Uterus (tissue), 4 donors: Measurements from ENCODE around the gene SFXN5. TPM values are rescaled to one million over a fixed set of nuclear protein-coding genes. Genes with fewer than 3 reads are reported as not detected.

Experiments used
- DNase-seq, 2 donors: peaks; one replicate each; pipeline ENCODE4 v3.0.0-alpha.2; 2019 to 2020
- H3K27ac ChIP-seq, 2 donors: fragments of 200-600 bp; sonication (generic); 1 replicate in 1 of 2; 2 replicates in 1 of 2; pipeline ENCODE4 v1.5.1; 2016 to 2018
- H3K27me3 ChIP-seq, 2 donors: fragments of 200-600 bp; sonication (generic); one replicate each; pipeline ENCODE4 v1.5.1; 2018 to 2019; ENCODE audit warnings: control low read depth in 1 of 2
- H3K36me3 ChIP-seq, 2 donors: fragments of 200-600 bp; sonication (generic); one replicate each; pipeline ENCODE4 v1.5.1; 2019; ENCODE audit warnings: control low read depth in 1 of 2
- H3K4me1 ChIP-seq, 2 donors: fragments of 200-600 bp; sonication (generic); one replicate each; pipeline ENCODE4 v1.5.1; 2018 to 2019; ENCODE audit warnings: control low read depth in 1 of 2
- H3K4me3 ChIP-seq, 2 donors: fragments of 200-600 bp; sonication (generic); 1 replicate in 1 of 2; 2 replicates in 1 of 2; pipeline ENCODE4 v1.5.1; 2018 to 2019; ENCODE audit warnings: mild to moderate bottlenecking in 1 of 2
- H3K9me3 ChIP-seq, 2 donors: fragments of 200-600 bp; sonication (generic); one replicate each; pipeline ENCODE4 v1.5.1; 2019; ENCODE audit warnings: control low read depth in 1 of 2
- CTCF ChIP-seq, 4 experiments: fragments of 200-600 bp in 2 of 4; fragments of 450-650 bp in 2 of 4; sonication (generic) in 2 of 4; IDR thresholded peaks; one replicate each; pipeline ENCODE4 v1.5.1; 2016 to 2019; ENCODE audit warnings: antibody characterized with exemption in 4 of 4, mild to moderate bottlenecking in 2 of 4, moderate library complexity in 1 of 4
- POLR2A ChIP-seq, 2 donors: fragments of 450-650 bp; IDR thresholded peaks; one replicate each; pipeline ENCODE4 v1.6.1; 2016; ENCODE audit warnings: antibody characterized with exemption in 2 of 2, mild to moderate bottlenecking in 1 of 2, moderate library complexity in 1 of 2
- intact Hi-C: fragments of 100-400 bp; cut with DNase I; formaldehyde crosslinking; loops from one replicate; pipeline ENCODE4 v1.15.1; 2023; ENCODE audit warnings: low total_unique reads
- total RNA-seq, 4 donors: library from RNA; depleted of rRNA in 3 of 4; stranded (reverse); fragments of >200 nt in 3 of 4; gene quantifications; one replicate each; pipeline versions ENCODE4 v1.1.0 to v1.2.4, GENCODE V29; 2014 to 2023
- donor health status: DM: yes; HTN: yes; CAD: no.

The SFXN5 gene
- total RNA-seq, 4 donors from 2014 or later = 2.1 to 16.0 (median 10.6) TPM

- TF ChIP-seq POLR2A (IDR thresholded peaks at IDR 0.05) (no peak), CTCF (IDR thresholded peaks at IDR 0.05) (no peak)
- intact Hi-C loops = no loop called here
These were observed 144.6 kb downstream of the SFXN5 start for GRCh38 chr2:72926811-72927465.

DNA sequence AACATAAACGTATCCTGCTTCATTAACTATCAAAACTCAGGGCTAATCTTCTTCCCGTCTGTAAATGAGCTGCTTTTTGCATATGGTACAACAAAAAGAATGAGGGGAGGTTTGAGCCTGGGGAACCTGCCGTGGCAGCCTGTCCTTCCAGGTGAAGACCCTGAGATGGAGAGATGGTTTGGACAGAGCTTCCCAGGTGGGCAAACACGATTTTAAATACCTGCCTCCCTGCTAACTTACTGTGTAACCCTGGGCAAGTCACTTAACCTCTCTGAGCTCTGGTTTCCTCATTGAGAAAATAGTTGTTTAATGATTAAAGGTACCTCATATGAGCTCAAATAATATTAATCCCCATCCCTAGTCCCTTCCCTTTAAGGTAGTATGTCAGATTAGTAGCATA, 145.1 kb downstream of the SFXN5 start:
- Histone ChIP-seq H3K4me3 (no peak overlapping the region), H3K36me3 (no peaks in the 10 kb centered on the region), H3K27me3 (peaks cover 21 to 61% of the 10 kb centered on the region in 2 donors), H3K9me3 (no peaks in the 10 kb centered on the region), H3K27ac (no peak overlapping the region), H3K4me1 (peaks cover 0 to 11% of the 10 kb centered on the region in 2 donors)
- intact Hi-C loops = no loop called here
- TF ChIP-seq POLR2A (IDR thresholded peaks at IDR 0.05) (no peak), CTCF (IDR thresholded peaks at IDR 0.05) (no peak)
- DNase-seq = no peak

More at GRCh38 chr2:72926811-72927465, 144.6 kb downstream of the SFXN5 start:
- no peaks in the 10 kb centered on the region for H3K9me3 ChIP-seq
- DNase-seq = peak in 1 of 2 donors; percentile 4
- H3K27ac ChIP-seq = no peak overlapping the region
- H3K27me3 ChIP-seq = peaks cover 21 to 55% of the 10 kb centered on the region in 2 donors
- no peaks in the 10 kb centered on the region for H3K36me3 ChIP-seq
- H3K4me1 ChIP-seq = peaks cover 0 to 11% of the 10 kb centered on the region in 2 donors
- H3K4me3 ChIP-seq = no peak overlapping the region

DNA sequence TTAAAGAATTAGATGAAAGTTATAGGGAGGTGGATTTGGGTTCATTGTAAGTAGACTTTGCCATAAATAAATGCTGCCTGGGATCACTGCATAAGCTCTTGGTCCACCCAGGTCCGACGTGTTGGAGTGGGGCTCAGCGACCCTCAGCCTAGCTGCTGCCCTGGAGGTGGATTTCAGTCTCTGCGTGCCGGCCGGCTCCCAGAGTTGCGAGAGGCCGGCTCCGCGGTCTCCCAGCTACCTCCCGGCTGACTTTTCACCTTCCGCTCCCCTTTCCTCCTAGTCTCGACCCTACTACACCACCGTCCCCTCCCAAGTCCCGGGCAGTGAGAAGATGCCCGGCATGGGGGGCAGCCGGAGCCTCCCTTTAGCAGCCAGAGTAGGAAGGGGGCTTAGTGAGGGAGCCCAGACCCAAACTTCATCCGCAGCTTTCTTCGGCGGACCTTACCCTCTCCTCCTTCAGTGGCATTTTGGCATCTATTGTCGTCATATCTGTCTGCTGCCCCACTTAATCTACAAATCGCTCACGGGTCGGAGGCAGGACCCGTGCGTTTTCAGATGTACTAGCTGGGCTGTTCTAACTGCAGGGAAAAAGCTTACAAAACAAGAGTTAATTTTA, 146.1 kb downstream of the SFXN5 start:
- Histone ChIP-seq H3K27me3 (peaks cover 24 to 70% of the 10 kb centered on the region in 2 donors), H3K36me3 (no peaks in the 10 kb centered on the region), H3K9me3 (no peaks in the 10 kb centered on the region), H3K27ac (no peak overlapping the region), H3K4me1 (peaks cover 0 to 11% of the 10 kb centered on the region in 2 donors), H3K4me3 (no peak overlapping the region)
- intact Hi-C loops = no loop called here
- TF ChIP-seq POLR2A (IDR thresholded peaks at IDR 0.05) (no peak), CTCF (IDR thresholded peaks at IDR 0.05) (no peak)
- peak in 1 of 2 donors; percentile 4 for DNase-seq

DNA sequence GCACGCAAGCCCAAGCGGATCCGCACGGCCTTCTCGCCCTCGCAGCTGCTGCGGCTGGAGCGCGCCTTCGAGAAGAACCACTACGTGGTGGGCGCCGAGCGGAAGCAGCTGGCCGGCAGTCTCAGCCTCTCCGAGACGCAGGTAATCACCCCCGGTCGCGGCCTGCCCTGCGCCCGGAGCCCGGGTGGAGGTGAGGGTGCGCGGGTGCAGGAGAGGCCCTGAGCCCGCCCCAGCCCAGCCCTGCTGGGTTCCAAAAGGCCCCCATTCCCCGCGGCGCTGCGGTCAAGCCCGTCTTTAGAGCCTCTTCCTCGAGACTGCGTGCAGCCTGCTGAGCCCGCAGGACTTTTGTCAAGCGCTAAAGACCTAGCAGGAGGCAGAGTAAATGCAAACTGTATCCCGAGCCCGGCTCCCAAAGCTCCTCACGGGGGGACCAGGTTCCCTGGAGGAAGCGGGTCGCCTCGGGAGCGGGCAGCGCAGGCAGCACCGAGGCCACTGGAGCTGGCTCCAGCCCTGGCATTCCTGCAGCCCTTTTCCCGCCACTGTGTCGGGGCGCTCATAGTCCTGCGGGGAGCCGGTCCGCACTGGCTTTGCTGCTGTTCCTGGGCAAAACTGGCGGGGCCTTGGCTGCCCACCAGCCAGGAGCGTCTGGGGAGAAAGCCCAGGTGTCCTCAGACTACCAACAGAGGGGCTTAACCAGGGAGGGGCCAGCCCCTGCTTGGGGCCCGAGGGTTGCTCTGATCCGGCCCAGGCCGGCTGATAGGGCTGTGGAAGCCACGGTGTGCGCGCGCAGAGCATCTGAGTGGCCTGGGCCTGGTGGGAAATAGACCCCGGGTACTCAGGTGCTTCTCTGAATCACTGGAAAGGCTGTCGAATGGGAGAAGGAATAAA, 146.9 kb downstream of the SFXN5 start:
- no peak overlapping the region for H3K4me3 ChIP-seq
- H3K4me1 ChIP-seq = peaks cover 0 to 11% of the 10 kb centered on the region in 2 donors
- no peaks in the 10 kb centered on the region for H3K36me3 ChIP-seq
- peaks cover 33 to 78% of the 10 kb centered on the region in 2 donors for H3K27me3 ChIP-seq
- H3K9me3 ChIP-seq = no peaks in the 10 kb centered on the region
- no peak for TF ChIP-seq POLR2A (IDR thresholded peaks at IDR 0.05)
- no peak for TF ChIP-seq CTCF (IDR thresholded peaks at IDR 0.05)
- intact Hi-C loops = no loop called here
- peak in 1 of 2 donors; percentile 7 for DNase-seq
- H3K27ac ChIP-seq = no peak overlapping the region
